ENCODE results near the gene MRPL52. TPM values are rescaled to one million over a fixed set of nuclear protein-coding genes. Genes with fewer than 3 reads are reported as not detected.

The MRPL52 gene
- total and polyA plus RNA-seq, 2 of the 13 experiments (the other 11 are each of a cell fraction or from before 2014, with no cell fraction given), result 118 to 329 TPM

DNA sequence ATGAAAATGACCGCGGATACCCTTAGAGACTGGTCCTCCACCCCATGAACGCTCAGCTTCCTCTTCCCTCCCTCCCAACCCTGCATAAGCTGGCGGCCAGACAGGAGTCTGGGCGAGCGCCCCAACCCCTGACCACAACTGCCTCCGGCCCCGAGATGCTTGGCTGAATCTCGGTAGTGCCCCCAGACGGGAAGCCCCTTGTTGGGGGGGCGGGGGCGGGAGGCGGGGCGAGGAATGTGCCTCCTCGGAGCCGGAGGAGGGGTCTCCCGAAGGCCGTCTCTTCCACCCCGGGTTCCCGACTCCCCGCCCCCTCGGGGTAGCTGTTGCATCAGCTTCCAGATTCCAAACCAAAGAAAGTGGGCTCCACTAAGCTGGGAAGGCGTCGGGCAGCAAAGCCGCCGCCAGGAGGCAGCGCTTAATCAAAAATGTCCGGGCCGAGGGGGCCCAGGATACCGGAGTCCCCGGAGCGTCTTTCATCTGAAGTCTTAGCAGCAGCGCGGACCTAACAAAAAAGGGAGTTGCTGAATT lies 7.1 kb upstream of the MRPL52 start (continued):
- TF ChIP-seq, protein P1, sequence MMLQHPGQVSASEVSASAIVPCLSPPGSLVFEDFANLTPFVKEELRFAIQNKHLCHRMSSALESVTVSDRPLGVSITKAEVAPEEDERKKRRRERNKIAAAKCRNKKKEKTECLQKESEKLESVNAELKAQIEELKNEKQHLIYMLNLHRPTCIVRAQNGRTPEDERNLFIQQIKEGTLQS (CRISPR knock-in tag; IDR thresholded peaks at IDR 0.05), result peak; percentile 89
- TF ChIP-seq ZNF350 (CRISPR knock-in tag; IDR thresholded peaks at IDR 0.05; ENCODE audit: borderline replicate concordance, low read depth) (no peak), ZNF331 (CRISPR knock-in tag; IDR thresholded peaks at IDR 0.05) (peak; percentile 80), KAT8 (CRISPR knock-in tag; IDR thresholded peaks at IDR 0.05) (peak; percentile 89), MIXL1 (CRISPR knock-in tag; IDR thresholded peaks at IDR 0.05) (peak; percentile 88), SP140L (CRISPR knock-in tag; IDR thresholded peaks at IDR 0.05; ENCODE audit: borderline replicate concordance) (peak; percentile 94; the same call in 1 of the 2 replicates), TEAD3 (CRISPR knock-in tag; optimal IDR thresholded peaks at IDR 0.05; ENCODE audit: borderline replicate concordance) (peak; percentile 28), MED8 (CRISPR knock-in tag; IDR thresholded peaks at IDR 0.05; ENCODE audit: insufficient replicate concordance) (peak; percentile 43), ZNF335 (CRISPR knock-in tag; IDR thresholded peaks at IDR 0.05) (peak; percentile 78; the same call in 1 of the 2 replicates), ZKSCAN8 (CRISPR knock-in tag; IDR thresholded peaks at IDR 0.05; ENCODE audit: borderline replicate concordance) (peak; percentile 76; the same call in 1 of the 2 replicates), GPBP1L1 (CRISPR knock-in tag; IDR thresholded peaks at IDR 0.05) (no peak), STAG1 (CRISPR knock-in tag; IDR thresholded peaks at IDR 0.05) (peak; percentile 92), RXRA (CRISPR knock-in tag; IDR thresholded peaks at IDR 0.05) (0 out of 2 replicates have a peak, but pooled peaks have one; percentile 46), NCOA2 (CRISPR knock-in tag; IDR thresholded peaks at IDR 0.05) (peak; percentile 56), KLF11 (CRISPR knock-in tag; IDR thresholded peaks at IDR 0.05) (peak; percentile 57; the same call in 1 of the 2 replicates), YEATS4 (CRISPR knock-in tag; IDR thresholded peaks at IDR 0.05; ENCODE audit: borderline replicate concordance) (0 out of 2 replicates have a peak, but pooled peaks have one; percentile 36), FOXC1 (CRISPR knock-in tag; IDR thresholded peaks at IDR 0.05; ENCODE audit: borderline replicate concordance) (no peak; the same call in 1 of the 2 replicates), KLF16 (CRISPR knock-in tag; IDR thresholded peaks at IDR 0.05) (peak in 1 of 2 experiments; percentile 96; a peak in 2 of 4 replicates), EP300 (IDR thresholded peaks at IDR 0.05; ENCODE audit: low read depth in 2 of 2, low read length in 2 of 2) (0 out of 4 replicates have a peak, but pooled peaks of 1 of the 2 experiments have one; percentile 19), EP300 (CRISPR knock-in tag; IDR thresholded peaks at IDR 0.05; ENCODE audit: borderline replicate concordance) (no peak), NFYB (CRISPR knock-in tag; IDR thresholded peaks at IDR 0.05) (no peak), ZNF10 (CRISPR knock-in tag; IDR thresholded peaks at IDR 0.05; ENCODE audit: borderline replicate concordance, low read depth) (no peak), RELA (CRISPR knock-in tag; IDR thresholded peaks at IDR 0.05) (peak; percentile 34; the same call in 1 of the 2 replicates), RXRB (CRISPR knock-in tag; IDR thresholded peaks at IDR 0.05; ENCODE audit: borderline replicate concordance) (peak; percentile 69; the same call in 1 of the 2 replicates), ZMYM2 (CRISPR knock-in tag; IDR thresholded peaks at IDR 0.05) (peak; percentile 35; the same call in 1 of the 2 replicates)
- TF ChIP-seq, protein P2, sequence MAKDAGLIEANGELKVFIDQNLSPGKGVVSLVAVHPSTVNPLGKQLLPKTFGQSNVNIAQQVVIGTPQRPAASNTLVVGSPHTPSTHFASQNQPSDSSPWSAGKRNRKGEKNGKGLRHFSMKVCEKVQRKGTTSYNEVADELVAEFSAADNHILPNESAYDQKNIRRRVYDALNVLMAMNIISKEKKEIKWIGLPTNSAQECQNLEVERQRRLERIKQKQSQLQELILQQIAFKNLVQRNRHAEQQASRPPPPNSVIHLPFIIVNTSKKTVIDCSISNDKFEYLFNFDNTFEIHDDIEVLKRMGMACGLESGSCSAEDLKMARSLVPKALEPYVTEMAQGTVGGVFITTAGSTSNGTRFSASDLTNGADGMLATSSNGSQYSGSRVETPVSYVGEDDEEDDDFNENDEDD (CRISPR knock-in tag; IDR thresholded peaks at IDR 0.05; ENCODE audit: borderline replicate concordance), result peak; percentile 47; the same call in 1 of the 2 replicates
- TF ChIP-seq, protein P3, sequence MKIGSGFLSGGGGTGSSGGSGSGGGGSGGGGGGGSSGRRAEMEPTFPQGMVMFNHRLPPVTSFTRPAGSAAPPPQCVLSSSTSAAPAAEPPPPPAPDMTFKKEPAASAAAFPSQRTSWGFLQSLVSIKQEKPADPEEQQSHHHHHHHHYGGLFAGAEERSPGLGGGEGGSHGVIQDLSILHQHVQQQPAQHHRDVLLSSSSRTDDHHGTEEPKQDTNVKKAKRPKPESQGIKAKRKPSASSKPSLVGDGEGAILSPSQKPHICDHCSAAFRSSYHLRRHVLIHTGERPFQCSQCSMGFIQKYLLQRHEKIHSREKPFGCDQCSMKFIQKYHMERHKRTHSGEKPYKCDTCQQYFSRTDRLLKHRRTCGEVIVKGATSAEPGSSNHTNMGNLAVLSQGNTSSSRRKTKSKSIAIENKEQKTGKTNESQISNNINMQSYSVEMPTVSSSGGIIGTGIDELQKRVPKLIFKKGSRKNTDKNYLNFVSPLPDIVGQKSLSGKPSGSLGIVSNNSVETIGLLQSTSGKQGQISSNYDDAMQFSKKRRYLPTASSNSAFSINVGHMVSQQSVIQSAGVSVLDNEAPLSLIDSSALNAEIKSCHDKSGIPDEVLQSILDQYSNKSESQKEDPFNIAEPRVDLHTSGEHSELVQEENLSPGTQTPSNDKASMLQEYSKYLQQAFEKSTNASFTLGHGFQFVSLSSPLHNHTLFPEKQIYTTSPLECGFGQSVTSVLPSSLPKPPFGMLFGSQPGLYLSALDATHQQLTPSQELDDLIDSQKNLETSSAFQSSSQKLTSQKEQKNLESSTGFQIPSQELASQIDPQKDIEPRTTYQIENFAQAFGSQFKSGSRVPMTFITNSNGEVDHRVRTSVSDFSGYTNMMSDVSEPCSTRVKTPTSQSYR (CRISPR knock-in tag; IDR thresholded peaks at IDR 0.05; ENCODE audit: borderline replicate concordance), result no peak

Data from HepG2 (cell line).